Myocyte (in vitro differentiated cells): ENCODE data around the gene HSDL2. TPM values are rescaled to one million over a fixed set of nuclear protein-coding genes. Genes with fewer than 3 reads are reported as not detected.

Experiments used
- DNase-seq: peaks from one replicate; pipeline ENCODE4 v3.0.0-alpha.2; 2012; ENCODE audit warnings: low read depth
- polyA plus RNA-seq: library from polyadenylated mRNA; unstranded; fragments of >200 nt; gene quantifications from one replicate; pipeline ENCODE4 v1.2.1, GENCODE V29; 2012; ENCODE audit warnings: missing spikeins
- total RNA-seq: library from RNA; depleted of rRNA; stranded (reverse); fragments of >200 nt; gene quantifications from 2 replicates; pipeline ENCODE4 v1.2.3, GENCODE V29; 2014

HSDL2 gene
- total RNA-seq, result 41.3 and 58.5 TPM in 2 replicates
- 12.9 TPM for polyA plus RNA-seq

DNA sequence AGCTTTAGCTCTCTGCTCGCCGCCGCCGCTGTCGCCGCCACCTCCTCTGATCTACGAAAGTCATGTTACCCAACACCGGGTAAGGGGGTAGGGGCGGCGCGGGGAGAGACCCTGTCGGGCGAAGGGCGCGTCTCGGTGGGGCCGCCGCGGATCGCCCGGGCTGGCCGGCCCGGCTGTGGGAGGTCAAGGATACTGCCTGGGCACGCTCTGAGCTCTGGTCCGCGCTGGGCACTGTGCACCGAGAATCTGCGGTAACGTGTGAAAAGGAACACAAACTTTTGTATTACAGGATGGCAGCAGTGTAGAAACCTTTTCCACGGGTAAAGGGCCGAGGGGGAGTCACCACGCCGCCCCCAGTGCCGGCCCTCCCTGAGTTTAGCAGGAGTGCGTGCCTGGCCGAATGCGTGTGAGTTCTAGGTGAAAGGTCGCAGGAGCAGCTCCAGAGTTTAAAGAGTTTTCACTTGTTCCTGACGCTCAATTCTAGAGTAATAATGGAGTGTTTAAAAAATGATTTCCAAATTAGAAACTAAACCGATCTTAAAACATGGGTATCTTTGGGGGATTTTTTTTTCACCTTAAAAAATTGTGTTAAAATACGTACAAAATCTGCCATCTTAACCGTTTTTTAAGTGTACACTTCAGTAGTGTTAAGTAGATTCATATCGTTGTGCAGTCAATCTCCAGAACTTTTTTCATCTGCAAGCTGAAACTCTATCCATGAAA, at the start of gene HSDL2:
HSDL2 (plus strand) TSS at position 7 of the 723 bp plus-strand sequence; CDS start at position 63, 56 bp downstream.
- no peak for DNase-seq

DNA sequence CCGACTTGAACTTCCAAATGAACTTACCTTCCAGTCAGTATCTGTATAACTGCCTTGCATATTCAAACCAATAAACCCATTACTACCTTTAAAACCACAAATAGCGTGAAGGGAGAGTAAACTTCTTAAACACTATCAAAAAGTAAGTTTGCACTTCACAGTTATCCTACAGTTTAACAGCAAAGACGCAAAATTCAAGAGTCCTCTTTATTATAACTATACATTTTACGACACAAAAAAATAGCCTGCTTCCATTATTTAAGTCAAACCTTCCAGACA, 48.3 kb upstream of the HSDL2 start:
- DNase-seq, result no peak

DNA sequence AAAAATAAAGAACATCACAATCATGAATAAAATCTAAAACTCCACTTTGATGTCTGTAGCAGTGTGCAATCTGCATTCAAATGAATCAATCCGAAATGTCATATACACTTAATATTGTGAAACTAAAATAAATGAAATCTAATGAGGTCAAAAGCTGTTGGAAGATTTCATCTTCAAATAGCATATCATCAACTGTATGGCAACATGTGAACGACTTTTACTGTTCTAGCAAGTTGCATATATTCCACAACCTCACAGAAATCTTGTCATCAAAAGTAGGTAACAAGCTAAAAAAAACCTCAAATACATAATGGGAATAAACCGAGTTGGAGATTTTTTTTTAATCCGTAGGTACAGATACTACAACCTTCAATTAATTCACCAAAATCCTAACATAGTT, 47.7 kb upstream of the HSDL2 start:
- no peak for DNase-seq

DNA sequence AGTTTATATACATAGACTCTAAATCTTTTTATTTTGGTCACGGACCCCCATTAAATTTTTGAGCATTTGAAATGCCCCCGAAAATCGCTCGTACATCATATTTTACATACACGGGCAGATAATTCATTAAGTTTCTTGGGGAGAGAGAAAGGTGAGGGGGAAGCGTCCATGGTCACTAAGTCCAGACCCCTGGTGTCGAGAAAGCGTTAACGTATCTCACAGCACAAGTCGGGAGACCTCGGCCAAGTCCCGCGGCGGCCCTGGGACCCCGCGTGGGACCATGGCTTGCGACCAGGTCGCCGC, 47.3 kb upstream of the HSDL2 start:
- DNase-seq, result no peak

DNA sequence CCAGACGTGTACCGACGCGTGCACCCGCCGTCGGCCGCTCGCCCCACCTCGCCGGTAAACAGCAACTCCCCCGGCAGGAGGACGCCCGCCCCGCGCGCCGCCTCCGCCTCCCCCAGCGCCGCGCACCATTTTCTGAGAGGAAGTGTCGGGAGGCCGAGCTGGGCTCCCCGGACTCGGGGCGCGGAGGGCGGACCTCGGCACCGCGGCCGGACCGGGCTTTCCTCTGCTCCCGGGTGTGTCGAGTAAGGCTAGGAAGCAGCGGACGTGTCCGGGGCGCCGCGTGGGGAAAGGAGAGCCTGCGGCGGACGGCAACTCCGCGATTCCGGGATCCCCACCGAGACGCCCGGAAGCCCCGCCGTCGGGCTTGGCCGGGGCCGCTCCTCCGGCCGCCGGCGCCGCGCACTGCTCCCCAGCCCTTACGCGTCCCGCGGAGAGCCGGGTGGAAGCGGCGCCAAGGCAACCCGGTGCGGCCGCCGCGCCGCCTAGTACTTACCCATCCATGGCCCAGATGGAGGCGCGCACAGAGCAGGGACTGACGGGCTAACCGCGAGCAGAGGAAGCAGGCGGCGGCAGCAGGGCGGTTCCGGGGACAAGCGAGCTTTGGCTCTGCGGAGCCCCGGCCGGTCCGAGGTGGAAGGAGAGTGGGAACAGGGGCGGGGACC, 46.8 kb upstream of the HSDL2 start, which contains the start of gene PTBP3:
PTBP3 (minus strand) TSS at position 643 of the 662 bp plus-strand sequence. CDS start 35,754 bp downstream, outside the sequence.
- DNase-seq, result peak; percentile 79

DNA sequence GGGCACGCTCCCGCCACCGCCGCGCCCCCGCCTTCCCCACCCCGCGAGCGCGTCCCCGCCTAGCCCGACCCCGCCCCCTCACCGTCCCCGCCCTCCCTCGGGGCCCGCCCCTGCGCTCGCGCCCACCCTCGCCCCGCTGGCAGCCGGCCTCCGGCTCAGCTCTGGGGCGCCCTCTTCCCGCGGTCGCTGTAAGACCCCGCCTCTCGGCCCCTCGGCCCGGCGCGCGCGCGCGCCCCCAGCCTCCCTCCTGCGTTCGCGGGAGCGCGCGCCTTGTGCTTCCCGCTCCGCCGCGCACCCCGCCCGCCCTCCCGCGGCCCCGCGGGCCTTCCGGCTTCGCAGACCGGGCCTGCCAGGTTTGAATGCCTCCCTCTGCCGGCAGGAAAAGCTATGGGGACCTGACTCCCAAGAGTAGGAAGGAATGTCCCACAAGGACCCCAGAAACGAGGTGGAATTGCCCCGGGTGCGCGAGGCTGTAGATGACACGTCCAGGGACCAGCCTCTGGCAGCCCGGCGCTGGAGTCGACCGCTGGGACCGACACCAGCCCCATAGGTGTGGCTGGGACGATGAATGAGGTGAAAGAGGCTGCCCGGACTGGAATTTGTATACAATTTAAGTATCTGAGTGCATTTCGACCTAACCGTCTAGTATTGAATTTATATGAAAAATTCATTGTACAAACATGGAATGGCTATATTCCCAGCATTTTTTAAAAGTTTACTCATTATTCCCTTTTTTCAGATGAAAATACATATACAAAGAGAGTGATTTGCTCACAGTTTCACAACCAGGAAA, 46.1 kb upstream of the HSDL2 start:
- peak; percentile 95 for DNase-seq

DNA sequence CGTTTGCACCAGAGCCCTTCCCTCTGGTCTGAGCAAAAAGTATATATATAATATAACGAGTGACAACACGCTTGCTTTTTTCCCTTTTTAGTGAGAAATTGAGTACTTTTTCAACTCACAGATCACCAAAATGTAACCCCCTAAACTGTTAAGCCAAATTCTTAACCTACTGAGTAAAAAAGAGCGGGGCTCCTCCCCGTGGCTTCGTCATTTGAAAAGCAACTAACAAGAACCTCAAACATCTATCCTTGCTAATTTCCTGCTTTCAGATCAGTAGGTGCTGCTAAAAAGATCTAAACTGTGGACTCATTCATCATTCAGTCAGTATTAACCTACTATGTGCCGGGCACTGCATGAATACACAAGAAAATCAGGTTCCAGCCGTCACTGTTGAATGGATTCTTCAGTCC, 45.5 kb upstream of the HSDL2 start:
- no peak for DNase-seq

DNA sequence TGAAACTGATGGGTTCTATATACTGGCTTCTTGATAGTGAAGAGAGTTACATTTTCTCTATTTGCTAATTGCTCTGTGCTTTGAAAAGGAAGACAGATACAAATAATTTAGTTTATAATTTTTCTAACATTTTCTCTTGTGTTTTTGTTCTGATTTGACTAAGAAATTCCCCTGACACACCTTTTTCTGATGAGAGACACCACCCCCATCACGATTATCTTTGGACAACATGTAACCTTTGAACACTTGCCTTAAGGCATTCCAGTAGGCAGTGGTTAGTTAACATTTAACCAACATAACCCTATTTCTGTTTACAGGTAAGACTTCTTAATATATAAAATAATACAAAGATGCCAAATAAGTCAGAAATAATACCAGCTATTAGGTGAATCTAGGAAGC, 42.4 kb upstream of the HSDL2 start:
- no peak for DNase-seq

DNA sequence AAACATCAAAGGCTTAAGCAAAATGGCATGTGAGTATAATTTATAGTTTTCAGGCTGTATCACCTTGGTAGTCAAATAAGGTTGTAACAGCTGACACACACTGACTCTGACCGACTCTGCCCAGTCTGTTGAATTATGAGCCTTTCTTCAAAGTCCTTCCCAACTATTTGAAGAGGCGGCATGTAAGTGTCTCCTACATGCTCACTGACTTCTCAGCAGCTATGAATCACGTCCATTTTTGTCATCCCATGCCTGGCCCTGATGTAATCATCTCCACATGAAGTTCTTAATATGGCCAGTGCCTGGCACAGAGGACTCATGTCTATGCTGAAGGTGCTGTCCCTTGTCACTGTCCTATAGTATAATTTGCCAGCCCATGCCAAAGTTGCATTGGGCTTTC, 41.3 kb upstream of the HSDL2 start:
- peak; percentile 77 for DNase-seq

DNA sequence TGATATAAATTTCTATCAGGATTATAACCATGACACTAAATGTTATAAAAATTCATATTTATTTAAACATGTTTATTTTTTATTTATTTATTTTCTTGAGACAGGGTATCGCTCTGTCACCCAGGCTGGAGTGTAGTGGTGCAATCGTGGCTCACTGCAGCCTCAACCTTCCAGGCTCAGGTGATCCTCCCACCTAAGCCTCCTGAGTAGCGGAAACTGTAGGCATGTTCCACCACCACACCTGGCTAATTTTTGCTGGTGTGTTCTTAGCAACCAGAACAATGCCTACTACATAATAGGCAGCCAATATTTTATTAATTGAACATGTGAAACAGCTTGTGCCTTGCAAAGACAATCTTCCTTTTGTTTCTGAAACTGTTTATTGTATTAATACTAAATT, 40.0 kb upstream of the HSDL2 start:
- no peak for DNase-seq

DNA sequence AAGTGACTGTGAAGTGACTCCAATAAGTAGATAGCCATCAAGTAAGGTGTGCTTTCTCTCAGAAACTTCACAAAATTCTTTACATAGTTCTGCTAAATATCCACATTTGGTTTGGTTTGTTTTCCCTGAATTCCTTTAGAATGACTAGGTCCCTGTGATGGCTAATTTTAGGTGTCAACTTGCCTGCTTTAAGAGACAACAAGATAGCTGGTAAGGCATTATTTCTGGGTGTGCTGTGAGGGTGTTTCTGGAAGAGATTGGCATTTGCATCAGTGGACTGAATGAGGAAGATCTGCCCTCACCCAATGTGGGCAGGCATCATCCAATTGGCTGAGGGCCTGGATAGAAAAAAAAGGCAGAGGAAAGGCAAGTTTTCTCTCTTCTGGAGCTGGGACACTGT, 38.2 kb upstream of the HSDL2 start:
- peak; percentile 44 for DNase-seq

DNA sequence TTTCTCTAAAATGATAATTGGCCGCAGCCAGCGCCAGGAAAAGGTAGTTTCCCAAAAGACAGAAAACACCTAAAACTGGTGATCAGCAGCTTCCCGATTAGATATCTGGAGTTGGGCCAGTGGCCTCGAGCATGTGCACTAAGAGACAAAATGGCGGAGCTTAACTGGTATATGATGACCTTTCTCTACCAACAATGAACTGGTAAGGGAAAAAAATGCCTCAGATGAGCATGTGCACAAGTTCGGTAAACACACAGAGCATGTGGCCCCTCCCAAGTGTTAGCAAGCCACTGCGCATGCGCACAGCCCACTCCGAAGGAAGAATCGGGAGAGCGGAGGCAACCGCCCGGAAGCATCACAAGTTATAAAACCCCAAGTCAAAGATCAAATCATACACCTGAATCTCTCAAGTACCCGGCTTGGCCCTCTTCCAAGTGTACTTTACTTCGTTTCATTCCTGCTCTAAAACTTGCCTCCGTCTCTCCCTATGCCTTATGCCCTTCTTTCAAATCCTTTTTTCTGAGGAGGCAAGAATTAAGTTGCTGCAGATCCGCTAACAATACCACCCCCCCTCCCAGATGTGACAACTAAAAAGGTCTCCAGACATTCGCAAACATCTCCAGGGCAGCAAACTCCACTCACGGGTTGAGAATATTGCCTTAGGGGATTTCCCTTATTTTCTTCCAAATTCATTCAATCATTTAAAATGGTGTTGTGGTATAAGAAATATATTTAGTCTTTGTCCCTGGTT, 31.5 kb upstream of the HSDL2 start:
- peak; percentile 65 for DNase-seq

DNA sequence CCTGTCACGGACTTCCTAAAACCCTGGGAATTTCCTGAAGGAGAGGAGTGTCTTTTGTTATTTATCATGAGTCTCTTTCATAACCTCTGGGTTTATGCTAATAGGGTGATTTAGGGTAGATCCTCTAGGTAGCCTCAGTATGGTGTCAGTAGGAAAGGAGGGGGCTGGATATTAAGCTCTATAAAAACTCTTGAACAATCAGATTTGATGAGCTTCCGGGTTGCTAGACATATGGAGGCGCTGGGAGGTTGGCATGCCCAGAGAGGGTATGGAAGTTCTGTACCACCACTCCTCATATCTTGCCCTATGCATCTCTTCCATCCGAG, 30.9 kb upstream of the HSDL2 start:
- DNase-seq, result no peak

DNA sequence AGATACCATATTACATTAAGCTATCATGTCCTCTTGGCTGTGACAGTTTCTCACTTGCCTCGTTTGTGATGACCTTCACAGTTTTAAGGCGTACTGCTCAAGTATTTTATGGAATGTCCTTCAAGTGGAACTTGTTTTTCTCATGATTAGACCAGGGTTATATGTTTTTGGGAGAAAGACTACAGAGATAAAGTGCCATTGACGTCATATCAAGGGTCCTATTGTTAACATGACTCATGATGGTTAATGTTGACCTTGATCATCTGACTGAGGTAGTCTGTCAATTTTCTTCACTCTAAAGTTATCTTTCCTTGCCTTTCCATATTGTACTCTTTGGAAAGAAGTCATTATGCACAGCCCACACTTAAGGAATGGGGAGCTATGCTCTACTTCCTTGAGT, 28.7 kb upstream of the HSDL2 start:
- DNase-seq, result no peak

DNA sequence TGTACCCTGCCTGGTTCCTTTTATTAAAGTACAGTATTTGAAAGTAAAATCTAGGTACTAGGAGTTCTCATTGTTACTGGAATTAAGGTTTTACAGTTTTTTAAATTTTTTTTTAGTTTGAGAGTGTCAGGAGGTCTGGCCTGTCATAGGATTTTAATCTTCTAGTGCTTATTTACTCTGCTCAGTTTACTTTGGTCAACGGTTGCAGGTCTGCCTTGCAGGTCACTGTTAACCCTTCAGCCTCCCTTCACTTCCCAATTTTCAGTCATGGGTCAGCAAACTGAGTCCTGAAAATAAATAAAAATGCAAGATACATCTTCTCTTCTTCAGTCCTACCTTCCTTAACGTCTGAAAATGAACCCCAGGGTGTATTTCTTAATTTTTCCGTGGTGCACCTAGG, 27.7 kb upstream of the HSDL2 start:
- DNase-seq, result no peak

DNA sequence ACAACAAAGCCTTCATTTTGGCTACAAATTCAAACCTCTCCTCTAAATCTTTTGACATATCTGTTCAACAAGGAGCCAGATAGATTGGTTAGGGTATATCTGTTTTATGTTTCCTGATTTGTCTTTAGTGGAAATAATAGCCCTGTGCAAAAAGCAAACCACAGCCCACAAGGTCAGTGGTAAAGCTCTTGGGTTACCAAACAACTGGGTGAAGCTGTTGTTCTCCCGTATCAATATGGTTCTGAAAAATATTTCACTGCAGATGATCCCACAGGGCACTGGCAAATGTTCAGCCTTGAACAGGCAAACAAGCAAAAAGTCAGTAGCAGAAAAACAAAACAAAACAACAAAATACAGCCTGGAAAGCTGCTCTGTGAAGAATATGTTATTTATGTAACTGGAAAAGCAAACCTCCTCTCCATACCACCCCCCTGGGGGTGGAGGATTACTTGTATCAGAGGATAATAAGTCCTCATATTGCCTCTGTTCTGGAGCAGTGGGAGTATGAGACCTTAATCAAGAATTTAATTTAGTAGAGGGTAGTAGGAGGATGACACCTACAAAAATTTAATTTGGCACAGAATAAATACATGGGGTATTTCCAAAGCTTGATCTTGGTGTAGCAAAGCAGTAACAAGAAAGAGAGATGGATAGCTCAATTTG, 25.7 kb upstream of the HSDL2 start:
- peak; percentile 65 for DNase-seq

DNA sequence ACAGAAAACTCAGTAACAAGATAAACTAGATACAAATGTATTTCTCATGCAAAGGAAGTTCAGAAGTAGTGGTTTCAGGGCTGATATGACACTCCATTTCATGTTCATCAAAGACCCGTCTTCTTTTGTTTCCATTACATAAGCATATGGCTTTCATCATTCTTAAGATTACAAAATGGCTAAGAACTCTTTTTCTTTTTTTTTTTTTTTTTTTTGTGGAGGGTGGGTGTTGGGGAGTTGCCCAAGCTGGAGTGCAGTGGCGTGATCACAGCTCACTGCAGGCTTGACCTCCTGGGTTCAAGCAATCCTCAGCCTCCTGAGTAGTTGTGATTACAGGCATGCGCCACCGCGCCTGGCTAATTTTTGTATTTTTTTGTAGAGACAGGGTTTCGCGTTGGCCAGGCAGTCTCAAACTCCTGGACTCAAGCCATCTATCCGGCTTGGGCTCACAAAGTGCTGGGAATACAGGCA, 24.4 kb upstream of the HSDL2 start:
- no peak for DNase-seq

DNA sequence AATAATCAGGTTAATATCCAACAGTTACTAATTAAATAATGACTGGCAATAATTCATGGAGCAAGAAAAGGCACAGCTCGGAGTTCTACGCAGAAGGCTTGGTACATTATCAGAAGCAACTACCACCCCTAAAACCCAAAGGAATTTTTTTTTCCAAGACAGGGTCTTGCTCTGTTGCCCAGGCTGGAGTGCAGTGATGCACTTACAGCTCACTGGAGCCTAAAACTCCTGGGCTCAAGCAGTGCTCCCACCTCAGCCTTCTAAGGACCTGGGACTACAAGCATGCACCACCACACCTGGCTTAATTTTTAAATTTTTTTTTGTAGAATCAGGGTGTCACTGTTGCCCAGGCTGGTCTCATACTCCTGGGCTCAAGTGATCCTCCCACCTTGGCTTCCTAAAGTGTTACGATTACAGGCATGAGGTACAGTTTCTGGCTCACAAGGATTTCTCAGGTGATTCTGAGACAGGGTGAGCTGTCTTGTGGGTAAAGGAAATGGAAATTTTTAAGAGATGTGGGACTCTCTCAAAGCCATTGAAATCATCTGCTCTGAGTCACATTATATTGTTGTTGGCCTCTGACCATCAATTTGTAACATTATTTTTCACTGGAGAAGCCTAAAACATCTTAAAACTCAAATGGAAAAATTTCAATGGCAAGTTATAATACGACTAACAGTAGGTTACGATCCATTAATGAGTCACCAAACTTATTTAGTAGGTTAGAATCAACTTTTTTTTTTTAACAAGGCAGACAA, 19.7 kb upstream of the HSDL2 start:
- peak; percentile 8 for DNase-seq

DNA sequence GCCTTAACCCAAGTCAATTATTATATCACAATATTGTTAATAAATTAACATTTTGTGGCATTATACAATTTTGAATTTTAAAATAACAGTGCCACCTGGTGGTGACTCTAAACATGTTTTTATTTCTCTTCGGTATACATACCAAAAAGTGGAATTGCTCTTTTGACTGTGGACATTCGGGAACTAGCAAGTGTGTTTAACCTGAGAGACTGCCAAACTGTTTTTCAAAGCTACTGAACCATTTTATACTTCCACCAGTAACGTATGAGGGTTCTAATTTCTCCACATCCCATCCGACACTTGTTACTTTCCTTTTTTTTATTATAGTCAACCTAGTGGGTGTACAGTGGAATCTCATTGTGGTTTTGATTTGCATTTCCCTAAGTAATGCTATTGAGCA, 18.3 kb upstream of the HSDL2 start:
- peak; percentile 57 for DNase-seq

DNA sequence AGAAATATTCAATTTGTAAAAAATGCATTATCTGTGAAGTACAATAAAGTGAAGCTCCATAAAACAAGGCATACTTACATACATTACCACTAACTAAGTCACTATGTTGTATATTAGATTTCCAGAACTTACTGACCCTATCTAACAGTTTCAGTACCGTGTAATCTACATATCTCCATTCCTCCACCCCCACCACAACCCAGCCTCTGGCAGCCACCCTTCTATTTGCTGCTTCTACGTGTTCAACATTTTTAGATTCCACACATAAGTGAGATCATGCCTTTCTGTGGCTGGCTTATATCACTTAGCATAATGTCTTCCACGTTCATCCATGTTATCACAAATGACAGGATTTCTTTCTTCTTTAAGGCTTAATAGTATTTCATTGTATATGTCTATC, 15.1 kb upstream of the HSDL2 start:
- DNase-seq, result no peak
